ENCODE data around the gene ZRANB3.
"Not testable (repeated sequence)": the region's sequence is repeated elsewhere in the genome, so short reads cannot be mapped to it uniquely, and the experiment has no call there.

ZRANB3 gene

GRCh38 chr2:135304694-135305093, 226.3 kb downstream of the ZRANB3 start:
- H3K4me1 ChIP-seq (ENCODE audit: low read length): no peaks in the 10 kb centered on the region
- no peaks in the 10 kb centered on the region for H3K9me2 ChIP-seq (replicated peaks; ENCODE audit: insufficient read depth, low read length)

GRCh38 chr2:135299658-135300244, 231.3 kb downstream of the ZRANB3 start:
- Histone ChIP-seq H3K9me2 (replicated peaks; ENCODE audit: insufficient read depth, low read length) (no peaks in the 10 kb centered on the region), H3K36me3 (replicated peaks; ENCODE audit: insufficient read depth, low read length) (no peaks in the 10 kb centered on the region), H3K4me2 (ENCODE audit: low read depth, low read length) (no peak overlapping the region), H3F3A (ENCODE audit: insufficient read depth, low read length) (no peaks in the 10 kb centered on the region), H3K9me3 (replicated peaks; ENCODE audit: insufficient read depth, low read length) (no peaks in the 10 kb centered on the region), H4K20me1 (ENCODE audit: insufficient read depth, low read length) (no peaks in the 10 kb centered on the region), H3K79me2 (ENCODE audit: low read length) (no peaks in the 10 kb centered on the region), H3K9ac (ENCODE audit: low read length) (no peak overlapping the region), H3K4me3 (ENCODE audit: low read length) (no peak overlapping the region), H3K27ac (ENCODE audit: low read length) (no peak overlapping the region), H3K4me1 (ENCODE audit: low read length) (no peaks in the 10 kb centered on the region), H2AFZ (ENCODE audit: low read length) (no peak overlapping the region), H3K27me3 (replicated peaks; ENCODE audit: insufficient read depth, low read length) (no peaks in the 10 kb centered on the region)
- TF ChIP-seq CTCF (IDR thresholded peaks at IDR 0.05; ENCODE audit: low read length) (no peak), EZH2 (optimal IDR thresholded peaks at IDR 0.05; ENCODE audit: low read depth, low read length) (no peak), EZH2phosphoT487 (IDR thresholded peaks at IDR 0.05; ENCODE audit: low read length) (no peak)
- no peak for DNase-seq

More at GRCh38 chr2:135304694-135305093, 226.3 kb downstream of the ZRANB3 start:
- Histone ChIP-seq H3K36me3 (replicated peaks; ENCODE audit: insufficient read depth, low read length) (no peaks in the 10 kb centered on the region), H3K27me3 (replicated peaks; ENCODE audit: insufficient read depth, low read length) (no peaks in the 10 kb centered on the region), H3F3A (ENCODE audit: insufficient read depth, low read length) (no peaks in the 10 kb centered on the region), H3K79me2 (ENCODE audit: low read length) (no peaks in the 10 kb centered on the region), H2AFZ (ENCODE audit: low read length) (no peak overlapping the region), H3K9ac (ENCODE audit: low read length) (no peak overlapping the region), H3K9me3 (replicated peaks; ENCODE audit: insufficient read depth, low read length) (no peaks in the 10 kb centered on the region), H3K4me2 (ENCODE audit: low read depth, low read length) (no peak overlapping the region), H3K4me3 (ENCODE audit: low read length) (no peak overlapping the region), H3K27ac (ENCODE audit: low read length) (no peak overlapping the region), H4K20me1 (ENCODE audit: insufficient read depth, low read length) (no peaks in the 10 kb centered on the region)
- no peak for DNase-seq
- TF ChIP-seq EZH2phosphoT487 (IDR thresholded peaks at IDR 0.05; ENCODE audit: low read length): no peak
- no peak for TF ChIP-seq CTCF (IDR thresholded peaks at IDR 0.05; ENCODE audit: low read length)

- H3K36me3 ChIP-seq (replicated peaks; ENCODE audit: insufficient read depth, low read length): no peaks in the 10 kb centered on the region
These were observed 231.9 kb downstream of the ZRANB3 start for GRCh38 chr2:135299165-135299564.

GRCh38 chr2:135287121-135287520, 243.9 kb downstream of the ZRANB3 start:
- H3K79me2 ChIP-seq (ENCODE audit: low read length); H3K27me3 ChIP-seq (replicated peaks; ENCODE audit: insufficient read depth, low read length); H4K20me1 ChIP-seq (ENCODE audit: insufficient read depth, low read length); H3F3A ChIP-seq (ENCODE audit: insufficient read depth, low read length); H3K9me3 ChIP-seq (replicated peaks; ENCODE audit: insufficient read depth, low read length); H3K4me1 ChIP-seq (ENCODE audit: low read length); H3K36me3 ChIP-seq (replicated peaks; ENCODE audit: insufficient read depth, low read length); H3K9ac ChIP-seq (ENCODE audit: low read length); H2AFZ ChIP-seq (ENCODE audit: low read length); H3K4me3 ChIP-seq (ENCODE audit: low read length); H3K9me2 ChIP-seq (replicated peaks; ENCODE audit: insufficient read depth, low read length); H3K27ac ChIP-seq (ENCODE audit: low read length); DNase-seq; H3K4me2 ChIP-seq (ENCODE audit: low read depth, low read length): not testable (repeated sequence)

More at GRCh38 chr2:135299165-135299564, 231.9 kb downstream of the ZRANB3 start:
- H3K4me3 ChIP-seq (ENCODE audit: low read length): no peak overlapping the region
- no peaks in the 10 kb centered on the region for H3K27me3 ChIP-seq (replicated peaks; ENCODE audit: insufficient read depth, low read length)
- H4K20me1 ChIP-seq (ENCODE audit: insufficient read depth, low read length): no peaks in the 10 kb centered on the region
- H2AFZ ChIP-seq (ENCODE audit: low read length): no peak overlapping the region
- H3K4me2 ChIP-seq (ENCODE audit: low read depth, low read length): no peak overlapping the region
- H3K4me1 ChIP-seq (ENCODE audit: low read length): no peaks in the 10 kb centered on the region
- TF ChIP-seq EZH2 (optimal IDR thresholded peaks at IDR 0.05; ENCODE audit: low read depth, low read length): no peak
- TF ChIP-seq CTCF (IDR thresholded peaks at IDR 0.05; ENCODE audit: low read length): no peak
- TF ChIP-seq EZH2phosphoT487 (IDR thresholded peaks at IDR 0.05; ENCODE audit: low read length): no peak
- no peak overlapping the region for H3K27ac ChIP-seq (ENCODE audit: low read length)
- no peak overlapping the region for H3K9ac ChIP-seq (ENCODE audit: low read length)
- H3K9me3 ChIP-seq (replicated peaks; ENCODE audit: insufficient read depth, low read length): no peaks in the 10 kb centered on the region
- DNase-seq: no peak
- no peaks in the 10 kb centered on the region for H3F3A ChIP-seq (ENCODE audit: insufficient read depth, low read length)
- no peaks in the 10 kb centered on the region for H3K9me2 ChIP-seq (replicated peaks; ENCODE audit: insufficient read depth, low read length)
- H3K79me2 ChIP-seq (ENCODE audit: low read length): no peaks in the 10 kb centered on the region

Measured in MM.1S (cell line).